A549 (cell line): ENCODE results near the gene TRAF7.

ENCODE experiments used
- FOSB ChIP-seq: fragments of 250-450 bp; sonication (Bioruptor Pico); IDR thresholded peaks from 2 replicates; pipeline ENCODE4 v1.5.0; 2020; ENCODE audit warnings: mild to moderate bottlenecking, moderate library complexity
- JUN ChIP-seq, 2 experiments: fragments of >200 bp; sonication (Bioruptor Twin); formaldehyde crosslinking; IDR thresholded peaks; 2 replicates in 1 of 2; 3 replicates in 1 of 2; pipeline ENCODE4 v1.6.1; 2016 to 2017
- KDM1A ChIP-seq: fragments of 200-600 bp; sonication (generic); IDR thresholded peaks from 2 replicates; pipeline ENCODE4 v1.6.1; 2016; ENCODE audit warnings: low read depth, mild to moderate bottlenecking
- MAX ChIP-seq: IDR thresholded peaks from 2 replicates; pipeline ENCODE4 v1.6.1; 2012
- NR3C1 ChIP-seq: fragments of >200 bp; sonication (Bioruptor Twin); formaldehyde crosslinking; IDR thresholded peaks from 3 replicates; pipeline ENCODE4 v1.6.1; 2017
- POLR2A ChIP-seq: IDR thresholded peaks from 2 replicates; pipeline ENCODE4 v1.6.1; 2012; ENCODE audit warnings: mild to moderate bottlenecking, low read length
- RCOR1 ChIP-seq: fragments of 150-350 bp; IDR thresholded peaks from 2 replicates; pipeline ENCODE4 v1.6.1; 2014; ENCODE audit warnings: antibody characterized with exemption, low read length, low read depth
- SMC3 ChIP-seq: fragments of >200 bp; sonication (Bioruptor Twin); formaldehyde crosslinking; IDR thresholded peaks from 3 replicates; pipeline ENCODE4 v1.6.1; 2018; ENCODE audit warnings: inconsistent platforms
- SREBF2 ChIP-seq: fragments of 450-650 bp; IDR thresholded peaks from 2 replicates; pipeline ENCODE4 v1.6.1; 2014; ENCODE audit warnings: mild to moderate bottlenecking, moderate library complexity
- TF ChIP-seq, protein P1 (sequence below): fragments of >200 bp; sonication (Bioruptor Twin); formaldehyde crosslinking; IDR thresholded peaks from 3 replicates; pipeline ENCODE4 v1.5.1; 2016
- TF ChIP-seq, protein P2 (sequence below): fragments of 450-650 bp; IDR thresholded peaks from 2 replicates; pipeline ENCODE4 v1.6.1; 2014; ENCODE audit warnings: antibody characterized with exemption

- TF ChIP-seq KDM1A (no peak), FOSB (no peak), RCOR1 (no peak), SREBF2 (no peak), MAX (no peak), JUN (IDR thresholded peaks at IDR 0.05) (no peak), NR3C1 (no peak), POLR2A (no peak), SMC3 (no peak)
- TF ChIP-seq, protein P1, sequence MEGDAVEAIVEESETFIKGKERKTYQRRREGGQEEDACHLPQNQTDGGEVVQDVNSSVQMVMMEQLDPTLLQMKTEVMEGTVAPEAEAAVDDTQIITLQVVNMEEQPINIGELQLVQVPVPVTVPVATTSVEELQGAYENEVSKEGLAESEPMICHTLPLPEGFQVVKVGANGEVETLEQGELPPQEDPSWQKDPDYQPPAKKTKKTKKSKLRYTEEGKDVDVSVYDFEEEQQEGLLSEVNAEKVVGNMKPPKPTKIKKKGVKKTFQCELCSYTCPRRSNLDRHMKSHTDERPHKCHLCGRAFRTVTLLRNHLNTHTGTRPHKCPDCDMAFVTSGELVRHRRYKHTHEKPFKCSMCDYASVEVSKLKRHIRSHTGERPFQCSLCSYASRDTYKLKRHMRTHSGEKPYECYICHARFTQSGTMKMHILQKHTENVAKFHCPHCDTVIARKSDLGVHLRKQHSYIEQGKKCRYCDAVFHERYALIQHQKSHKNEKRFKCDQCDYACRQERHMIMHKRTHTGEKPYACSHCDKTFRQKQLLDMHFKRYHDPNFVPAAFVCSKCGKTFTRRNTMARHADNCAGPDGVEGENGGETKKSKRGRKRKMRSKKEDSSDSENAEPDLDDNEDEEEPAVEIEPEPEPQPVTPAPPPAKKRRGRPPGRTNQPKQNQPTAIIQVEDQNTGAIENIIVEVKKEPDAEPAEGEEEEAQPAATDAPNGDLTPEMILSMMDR: no peak
- TF ChIP-seq, protein P2, sequence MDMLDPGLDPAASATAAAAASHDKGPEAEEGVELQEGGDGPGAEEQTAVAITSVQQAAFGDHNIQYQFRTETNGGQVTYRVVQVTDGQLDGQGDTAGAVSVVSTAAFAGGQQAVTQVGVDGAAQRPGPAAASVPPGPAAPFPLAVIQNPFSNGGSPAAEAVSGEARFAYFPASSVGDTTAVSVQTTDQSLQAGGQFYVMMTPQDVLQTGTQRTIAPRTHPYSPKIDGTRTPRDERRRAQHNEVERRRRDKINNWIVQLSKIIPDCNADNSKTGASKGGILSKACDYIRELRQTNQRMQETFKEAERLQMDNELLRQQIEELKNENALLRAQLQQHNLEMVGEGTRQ: no peak
These were observed 30.5 kb downstream of the TRAF7 start for GRCh38 chr16:2186064-2186463.
